Limb (tissue), 2 donors: Measurements from ENCODE around the gene SYTL3.

Source experiments
- DNase-seq, 2 donors: peaks; one replicate each; pipeline ENCODE4 v3.0.0-alpha.2; 2016; ENCODE audit errors: extremely low spot score in 2 of 2

The SYTL3 gene

GRCh38 chr6:158773581-158774449, 124.0 kb downstream of the SYTL3 start:
- DNase-seq = no peak

GRCh38 chr6:158774717-158775449, 125.0 kb downstream of the SYTL3 start:
- DNase-seq = no peak

GRCh38 chr6:158775832-158776231, 126.0 kb downstream of the SYTL3 start:
- DNase-seq = no peak

GRCh38 chr6:158776737-158777136, 126.9 kb downstream of the SYTL3 start:
- no peak for DNase-seq

- DNase-seq = no peak
Observed at GRCh38 chr6:158777510-158777909, 127.7 kb downstream of the SYTL3 start.

- DNase-seq = no peak
Observed at GRCh38 chr6:158778005-158778527, 128.2 kb downstream of the SYTL3 start.

- DNase-seq = no peak
Observed at GRCh38 chr6:158780246-158780884, 130.5 kb downstream of the SYTL3 start.

- no peak for DNase-seq
Observed at GRCh38 chr6:158780988-158781691, 131.3 kb downstream of the SYTL3 start.

- DNase-seq = no peak
Observed at GRCh38 chr6:158781692-158782373, 132.0 kb downstream of the SYTL3 start.

GRCh38 chr6:158782432-158783166, 132.7 kb downstream of the SYTL3 start:
- no peak for DNase-seq

GRCh38 chr6:158783167-158783450, 133.3 kb downstream of the SYTL3 start:
- no peak for DNase-seq

GRCh38 chr6:158783851-158784250, 134.0 kb downstream of the SYTL3 start:
- no peak for DNase-seq

GRCh38 chr6:158784505-158784904, 134.7 kb downstream of the SYTL3 start:
- no peak for DNase-seq

GRCh38 chr6:158785036-158785435, 135.2 kb downstream of the SYTL3 start:
- DNase-seq = no peak

GRCh38 chr6:158786645-158787304, 136.9 kb downstream of the SYTL3 start:
- DNase-seq = no peak

- DNase-seq = no peak
Observed at GRCh38 chr6:158787395-158787794, 137.5 kb downstream of the SYTL3 start.

- no peak for DNase-seq
Observed at GRCh38 chr6:158789115-158789917, 139.5 kb downstream of the SYTL3 start.

- no peak for DNase-seq
Observed at GRCh38 chr6:158791274-158791855, 141.5 kb downstream of the SYTL3 start.
